Stimulated activated CD8-positive, alpha-beta memory T cell treated with anti-CD3 and anti-CD28 coated beads, Interleukin-15, amount 100 ng/mL, for 24 hours (primary cell): ENCODE data around the gene GRIP1.

Source experiments
- DNase-seq: peaks from one replicate; pipeline ENCODE4 v3.0.0-alpha.2; 2020; ENCODE audit warnings: low read depth

The GRIP1 gene, protein sequence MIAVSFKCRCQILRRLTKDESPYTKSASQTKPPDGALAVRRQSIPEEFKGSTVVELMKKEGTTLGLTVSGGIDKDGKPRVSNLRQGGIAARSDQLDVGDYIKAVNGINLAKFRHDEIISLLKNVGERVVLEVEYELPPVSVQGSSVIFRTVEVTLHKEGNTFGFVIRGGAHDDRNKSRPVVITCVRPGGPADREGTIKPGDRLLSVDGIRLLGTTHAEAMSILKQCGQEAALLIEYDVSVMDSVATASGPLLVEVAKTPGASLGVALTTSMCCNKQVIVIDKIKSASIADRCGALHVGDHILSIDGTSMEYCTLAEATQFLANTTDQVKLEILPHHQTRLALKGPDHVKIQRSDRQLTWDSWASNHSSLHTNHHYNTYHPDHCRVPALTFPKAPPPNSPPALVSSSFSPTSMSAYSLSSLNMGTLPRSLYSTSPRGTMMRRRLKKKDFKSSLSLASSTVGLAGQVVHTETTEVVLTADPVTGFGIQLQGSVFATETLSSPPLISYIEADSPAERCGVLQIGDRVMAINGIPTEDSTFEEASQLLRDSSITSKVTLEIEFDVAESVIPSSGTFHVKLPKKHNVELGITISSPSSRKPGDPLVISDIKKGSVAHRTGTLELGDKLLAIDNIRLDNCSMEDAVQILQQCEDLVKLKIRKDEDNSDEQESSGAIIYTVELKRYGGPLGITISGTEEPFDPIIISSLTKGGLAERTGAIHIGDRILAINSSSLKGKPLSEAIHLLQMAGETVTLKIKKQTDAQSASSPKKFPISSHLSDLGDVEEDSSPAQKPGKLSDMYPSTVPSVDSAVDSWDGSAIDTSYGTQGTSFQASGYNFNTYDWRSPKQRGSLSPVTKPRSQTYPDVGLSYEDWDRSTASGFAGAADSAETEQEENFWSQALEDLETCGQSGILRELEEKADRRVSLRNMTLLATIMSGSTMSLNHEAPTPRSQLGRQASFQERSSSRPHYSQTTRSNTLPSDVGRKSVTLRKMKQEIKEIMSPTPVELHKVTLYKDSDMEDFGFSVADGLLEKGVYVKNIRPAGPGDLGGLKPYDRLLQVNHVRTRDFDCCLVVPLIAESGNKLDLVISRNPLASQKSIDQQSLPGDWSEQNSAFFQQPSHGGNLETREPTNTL

DNA sequence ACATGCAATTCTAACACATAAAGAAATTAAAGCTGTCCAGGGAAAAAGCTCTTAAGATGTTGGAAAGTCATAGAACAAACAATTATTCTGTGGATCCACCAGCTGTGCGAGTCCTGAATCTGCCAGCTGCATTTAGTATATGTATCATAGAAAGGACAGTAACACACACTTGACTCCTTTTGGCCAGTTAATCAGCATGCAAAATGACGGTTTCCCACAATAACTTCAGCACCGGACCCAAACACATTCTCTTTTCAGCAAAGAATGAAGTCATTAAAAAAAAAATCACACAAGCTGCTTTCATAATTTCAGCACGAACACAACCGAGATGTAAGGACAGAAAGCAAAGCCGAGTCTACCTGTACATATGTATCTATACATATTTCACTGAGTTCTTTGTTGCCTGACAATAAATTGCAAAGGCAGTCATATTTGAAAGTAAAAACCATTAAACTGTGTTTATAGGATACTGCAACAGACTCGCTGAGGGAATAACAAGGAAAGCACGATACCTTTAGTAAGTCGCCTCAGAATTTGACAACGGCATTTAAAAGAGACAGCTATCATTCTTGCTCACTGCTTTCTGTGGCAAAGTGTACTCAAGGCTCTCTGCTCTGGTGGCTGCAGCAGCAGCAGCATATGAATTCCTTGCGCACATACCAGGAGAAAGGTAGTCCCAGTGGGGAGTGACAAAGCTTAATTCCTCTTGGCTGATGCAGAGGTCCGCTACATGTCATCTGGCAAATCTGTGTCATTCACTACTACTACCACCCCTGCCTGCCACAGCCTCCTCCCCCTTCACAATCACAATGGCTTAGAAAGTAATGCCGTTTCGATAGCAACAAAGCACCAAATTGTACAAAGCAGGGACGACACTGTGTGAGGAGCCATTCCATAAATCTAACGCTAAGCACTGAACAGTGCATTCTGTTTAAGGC is at the start of gene GRIP1:
GRIP1 (minus strand) TSS at position 739 of the 938 bp plus-strand sequence; CDS start at position 567, 172 bp downstream.
- no peak for DNase-seq

DNA sequence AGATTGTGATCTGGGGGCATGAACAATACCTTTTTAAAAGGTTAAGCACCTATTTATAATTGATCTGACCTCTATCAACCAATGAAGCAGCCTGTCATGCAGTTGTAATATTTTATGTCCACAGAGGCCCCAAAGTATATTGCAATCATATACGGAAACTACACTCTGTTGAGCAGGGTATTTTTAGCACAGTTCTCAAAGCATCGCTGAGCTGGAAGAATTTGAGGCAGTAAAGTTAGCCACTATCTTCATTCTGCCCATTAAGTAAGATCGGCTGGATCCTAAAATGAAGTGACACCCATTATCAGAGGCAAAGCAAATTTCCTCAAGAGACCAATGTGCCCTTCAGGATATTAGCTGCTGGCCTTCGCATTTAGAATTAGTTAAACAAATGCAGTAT is 47.7 kb upstream of the GRIP1 start:
- no peak for DNase-seq

DNA sequence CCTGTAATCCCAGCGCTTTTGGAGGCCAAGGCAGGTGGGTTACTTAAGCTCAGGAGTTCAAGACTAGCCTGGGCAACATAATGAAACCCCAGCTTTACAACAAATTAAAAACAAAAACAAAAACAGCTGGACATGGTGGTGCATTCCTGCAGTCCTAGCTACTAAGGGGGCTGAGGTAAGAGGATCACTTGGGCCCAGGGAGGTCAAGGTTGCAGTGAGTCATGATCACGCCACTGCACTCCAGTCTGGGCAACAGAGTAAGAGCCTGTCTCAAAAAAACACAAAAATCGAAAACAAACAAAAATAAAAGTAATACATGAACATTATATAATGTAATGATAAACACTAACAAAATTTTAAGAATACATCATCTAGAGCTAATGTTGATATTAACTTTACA is 46.2 kb upstream of the GRIP1 start:
- no peak for DNase-seq

DNA sequence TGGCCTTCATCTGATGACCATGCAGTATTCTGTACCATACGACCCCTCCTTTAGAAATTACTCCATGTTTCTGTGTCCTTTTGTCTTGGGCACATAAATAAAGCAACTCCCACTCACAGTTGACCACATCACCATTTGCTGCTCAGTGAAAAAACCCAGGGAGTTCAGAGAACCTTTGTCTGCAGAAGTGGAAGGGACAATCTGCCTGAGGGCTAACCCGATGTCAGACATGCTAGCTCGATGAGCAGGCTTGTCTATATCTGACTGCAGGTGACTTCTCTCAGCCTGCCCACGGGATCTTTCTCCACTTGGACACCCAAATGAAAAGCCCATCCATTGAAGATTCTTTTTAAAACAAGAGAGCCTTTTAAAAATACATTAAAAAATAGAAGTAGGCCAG is 45.7 kb upstream of the GRIP1 start:
- no peak for DNase-seq

DNA sequence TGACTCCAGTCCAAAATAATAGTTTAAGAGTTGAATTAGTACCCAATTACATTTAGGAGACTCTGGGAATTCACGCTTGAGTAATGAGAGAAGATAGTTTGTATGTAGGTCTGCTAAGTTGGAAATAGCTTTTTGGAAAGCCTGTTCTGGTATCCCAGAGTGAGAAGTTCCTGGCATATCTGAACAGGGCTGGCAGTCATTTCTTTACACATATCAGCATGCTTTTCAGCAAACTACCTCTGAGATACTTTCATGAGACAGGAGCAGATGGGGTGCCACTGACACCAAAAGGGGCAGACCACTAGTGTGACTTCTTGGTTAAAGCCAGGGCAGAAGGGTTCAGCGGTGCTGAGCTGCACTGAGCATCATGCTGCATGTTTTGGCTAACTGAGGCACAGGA is 45.1 kb upstream of the GRIP1 start:
- no peak for DNase-seq

DNA sequence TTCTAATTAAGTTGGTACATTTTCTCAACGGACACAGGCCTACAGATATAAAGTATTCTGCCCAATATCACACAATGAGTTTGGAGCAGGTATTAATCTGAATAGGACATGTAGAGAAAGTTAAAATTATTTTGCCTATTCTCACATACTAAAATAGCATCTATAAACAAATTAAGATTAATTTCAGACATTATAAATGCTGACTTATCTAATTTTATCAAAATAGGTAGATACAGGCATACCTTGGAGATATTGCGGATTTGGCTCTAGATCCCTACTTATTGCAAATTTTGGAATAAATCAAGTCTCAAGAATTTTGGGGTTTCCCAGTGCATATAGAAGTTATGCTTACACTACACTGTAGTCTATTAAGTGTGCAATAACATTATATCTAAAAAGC is 41.0 kb upstream of the GRIP1 start:
- no peak for DNase-seq

DNA sequence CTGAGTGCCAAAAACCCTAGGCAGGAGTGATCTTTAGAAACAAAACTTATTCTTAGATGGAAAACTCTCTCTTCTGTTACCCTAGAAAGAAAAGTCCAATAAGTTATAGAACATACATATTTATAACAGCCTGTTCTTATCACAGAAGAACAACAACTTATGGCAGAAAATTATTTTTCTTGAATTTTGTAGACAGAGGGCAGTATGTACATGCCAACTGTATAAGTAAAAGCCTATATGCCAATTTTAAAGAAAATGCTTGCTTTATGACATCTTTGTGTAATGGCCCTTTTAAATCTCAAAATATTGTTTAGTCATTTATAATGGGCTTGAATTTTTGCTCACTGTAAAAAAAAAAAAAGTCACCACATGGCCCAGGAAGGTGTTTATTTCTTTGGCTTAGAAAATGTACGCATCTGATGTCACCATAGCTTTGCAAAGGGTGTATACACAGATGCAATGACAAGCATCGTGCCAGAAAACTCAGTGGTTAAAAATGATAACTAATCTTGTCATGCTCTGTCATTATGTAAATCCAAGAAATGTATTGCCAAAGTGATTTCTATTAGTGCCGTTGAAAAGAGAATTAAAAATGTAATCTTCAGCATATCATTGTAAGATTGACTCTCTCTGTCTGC is 38.3 kb upstream of the GRIP1 start:
- DNase-seq, result no peak

DNA sequence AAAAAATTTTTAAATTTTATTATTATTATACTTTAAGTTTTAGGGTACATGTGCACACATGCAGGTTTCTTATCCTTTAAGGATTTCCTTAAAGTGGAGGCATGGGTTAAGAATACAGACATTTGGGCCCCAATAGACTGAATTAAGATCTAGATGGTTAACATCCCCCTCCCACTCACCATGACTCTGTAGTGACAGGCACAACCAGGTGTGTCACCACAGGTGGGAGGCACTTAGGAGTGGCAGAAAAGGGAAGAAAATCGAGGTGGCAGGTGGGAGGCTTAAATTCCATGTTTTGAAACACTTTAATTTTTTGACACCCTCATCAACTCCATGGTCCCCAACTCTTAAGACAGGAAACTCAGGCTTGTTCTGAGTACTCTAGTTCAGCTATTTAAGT is 37.6 kb upstream of the GRIP1 start:
- DNase-seq, result no peak

DNA sequence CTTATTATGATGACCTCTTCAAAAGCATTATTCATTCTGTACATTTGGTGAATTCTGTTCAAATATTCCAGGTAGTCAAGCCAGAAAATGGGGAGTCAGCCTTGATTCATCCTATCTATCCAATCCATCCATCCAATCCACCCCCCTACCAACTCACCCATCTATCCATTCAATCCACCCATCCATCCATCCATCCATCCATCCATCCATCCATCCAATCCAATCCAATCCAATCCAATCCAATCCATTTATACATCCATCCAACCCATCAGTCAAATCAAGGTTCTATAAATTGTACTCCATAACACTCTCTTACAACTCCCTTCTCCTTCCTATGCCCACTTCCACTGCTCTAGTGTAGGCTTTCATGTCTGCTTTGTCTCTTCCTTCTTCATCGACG is 35.8 kb upstream of the GRIP1 start:
- DNase-seq, result no peak

DNA sequence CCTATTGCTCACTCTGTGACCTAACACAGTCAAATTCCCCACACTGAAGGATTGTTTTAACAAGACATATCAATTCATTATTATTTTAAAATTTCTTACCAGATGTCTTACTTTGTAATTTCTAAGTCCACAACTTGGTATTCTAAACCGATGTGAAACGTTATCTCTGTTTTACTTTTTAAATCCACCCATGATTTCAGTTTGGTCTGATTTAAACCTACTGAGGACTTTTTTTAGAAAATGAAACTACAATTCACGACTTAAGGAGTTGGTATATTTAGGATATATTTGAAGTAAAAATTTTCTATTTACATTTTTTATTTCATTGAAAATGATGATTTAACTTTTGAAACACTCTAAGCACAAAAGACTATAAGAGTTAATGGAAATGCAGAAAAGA is 35.1 kb upstream of the GRIP1 start:
- no peak for DNase-seq

DNA sequence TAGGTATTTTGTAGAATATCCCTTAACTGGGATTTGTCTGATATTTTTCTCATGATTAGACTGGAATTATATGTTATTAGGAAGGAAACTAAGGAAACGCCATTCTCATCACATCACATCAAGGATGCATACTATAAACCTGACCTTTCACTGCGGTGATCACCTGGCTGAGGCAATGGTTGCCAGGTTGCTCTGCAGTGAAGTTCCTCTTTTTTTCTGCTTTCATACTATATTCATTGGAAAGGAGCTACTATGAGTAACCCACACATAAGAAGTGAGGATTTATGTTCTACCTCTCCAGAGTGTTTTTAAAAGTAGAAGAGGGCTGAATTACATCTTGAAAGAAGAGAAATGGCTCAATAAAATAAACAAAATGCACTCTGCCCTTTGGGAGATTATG is 31.0 kb upstream of the GRIP1 start:
- no peak for DNase-seq

DNA sequence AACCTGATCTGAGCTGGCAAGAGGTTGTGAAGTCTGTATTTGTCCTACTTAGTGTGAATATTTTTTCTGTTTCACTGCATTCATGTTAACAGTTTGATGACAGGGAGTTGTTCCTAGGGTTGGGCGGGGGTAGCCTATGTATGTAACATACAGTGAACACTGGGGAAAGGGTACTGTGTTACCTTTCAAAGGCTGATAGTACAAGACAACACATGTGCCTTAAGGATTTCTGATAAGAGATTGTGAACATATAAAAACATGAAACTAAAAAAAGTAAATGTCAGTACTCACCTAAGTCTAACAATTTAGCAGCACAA is 30.5 kb upstream of the GRIP1 start:
- DNase-seq, result no peak

DNA sequence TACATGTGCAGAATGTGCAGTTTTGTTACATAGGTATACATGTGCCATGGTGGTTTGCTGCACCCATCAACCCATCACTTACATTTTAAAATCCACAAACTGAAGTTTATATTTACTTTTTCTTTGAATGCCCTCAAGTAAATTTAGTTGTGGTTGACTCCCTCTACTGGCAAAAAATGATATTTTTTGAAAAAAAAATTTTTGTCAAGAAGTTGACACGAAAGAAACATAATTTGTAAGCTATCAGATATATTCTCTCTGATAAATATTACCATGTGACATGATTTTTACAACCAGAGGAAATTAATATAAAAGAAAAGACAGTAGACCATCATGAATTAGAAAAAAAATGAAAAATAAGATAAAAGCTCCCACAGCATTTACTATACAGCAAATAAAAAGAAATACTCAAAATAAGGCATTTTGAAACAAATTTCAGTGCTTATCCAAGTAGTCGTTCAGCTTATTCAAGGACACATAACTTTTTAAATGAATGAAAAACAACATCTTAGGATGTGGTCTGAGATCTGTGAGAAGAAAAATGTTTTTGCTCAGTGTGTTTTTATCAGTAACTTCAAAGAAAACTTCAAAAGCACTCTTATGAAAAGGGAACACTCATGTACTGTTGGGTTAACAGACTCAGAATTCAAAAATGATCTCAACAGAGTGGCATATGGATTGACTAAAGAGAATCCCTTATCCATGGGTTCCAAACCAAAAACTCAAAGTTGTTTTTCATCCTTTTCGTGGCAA is 30.0 kb upstream of the GRIP1 start:
- no peak for DNase-seq

DNA sequence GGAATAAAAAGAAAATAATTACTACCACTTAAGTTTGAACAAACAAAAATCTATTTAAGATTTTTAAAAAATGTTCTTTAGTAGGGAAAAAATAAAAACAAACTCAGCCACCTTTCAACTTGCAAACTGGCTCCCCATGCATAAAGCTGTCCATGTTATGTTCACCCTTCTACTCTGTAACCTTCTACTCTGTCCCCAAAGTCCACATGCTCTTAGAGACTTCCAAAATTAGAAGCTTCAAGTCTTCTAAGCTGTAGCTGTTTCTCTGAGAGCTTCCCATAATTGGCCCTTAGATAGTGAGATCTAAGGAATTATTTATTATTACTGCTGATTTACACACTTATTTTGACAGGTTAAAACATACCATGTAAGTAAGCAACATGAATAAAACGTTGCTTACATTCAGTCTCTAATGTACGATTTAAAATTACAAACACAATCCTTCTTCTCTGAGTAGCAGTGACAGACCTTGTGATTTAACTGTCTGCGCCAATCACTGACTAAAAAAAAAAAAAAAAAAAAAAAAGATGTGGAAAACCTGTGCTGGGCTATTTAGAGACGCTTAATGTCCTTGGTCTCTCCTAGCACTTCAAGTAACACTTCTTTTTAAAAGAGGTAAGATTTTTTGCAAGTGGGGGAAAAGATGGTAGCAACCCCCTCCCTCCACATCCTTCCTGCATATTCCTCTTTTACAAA is 28.3 kb upstream of the GRIP1 start:
- DNase-seq, result no peak

DNA sequence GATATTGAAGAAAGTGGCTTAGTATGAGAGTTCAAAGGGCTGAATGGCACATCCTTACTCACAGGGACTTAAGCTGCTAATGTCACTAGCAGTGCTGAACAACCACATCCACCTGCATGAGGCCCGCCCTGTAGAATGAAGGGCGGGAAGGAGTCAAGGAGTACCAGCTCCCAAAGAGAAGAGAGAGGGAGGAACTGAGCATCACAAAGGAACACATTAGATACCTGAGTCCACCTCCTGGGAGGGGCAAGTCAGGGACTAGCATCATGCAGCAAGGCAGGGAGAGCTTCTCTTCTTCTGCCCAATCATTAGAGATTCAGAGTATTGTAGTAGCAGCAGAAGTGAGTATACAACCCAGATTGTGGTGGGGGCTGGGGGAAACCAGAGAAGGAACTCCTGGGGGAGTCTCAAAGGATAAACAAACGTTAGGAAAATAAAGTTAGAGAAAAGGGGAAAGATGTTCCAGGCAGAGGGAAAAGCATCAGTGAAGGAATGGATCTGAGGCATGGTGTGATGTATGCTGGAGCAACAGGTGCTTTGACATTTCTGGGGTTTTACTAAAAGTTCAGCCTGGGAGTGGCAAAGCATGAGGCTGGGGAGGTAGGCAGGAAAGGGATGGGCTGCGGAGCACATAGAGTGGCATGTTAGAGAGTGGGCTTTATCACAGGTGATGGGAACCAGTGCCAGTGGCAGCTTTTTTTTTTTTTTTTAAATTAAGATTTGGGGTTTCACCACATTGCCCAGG is 21.0 kb upstream of the GRIP1 start:
- DNase-seq, result no peak

DNA sequence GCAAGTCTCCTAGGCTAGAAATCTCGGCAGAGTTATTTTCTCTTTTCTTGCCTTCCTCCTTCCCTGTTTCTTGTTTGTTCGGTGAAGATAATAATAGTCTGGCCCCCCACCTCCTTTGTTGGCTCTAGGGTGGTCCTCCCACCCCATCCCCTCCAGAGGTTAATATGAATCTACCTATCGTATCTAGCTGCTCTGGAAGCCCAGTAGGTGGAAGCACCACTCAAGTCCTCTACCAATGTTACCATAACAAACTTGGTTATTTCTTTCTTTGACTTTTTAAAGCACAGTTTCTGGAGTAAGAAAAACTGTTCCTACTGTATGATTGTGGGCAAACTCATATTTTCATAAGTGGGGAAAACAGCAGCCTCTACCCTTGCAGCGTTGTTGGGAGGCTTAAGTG is 19.7 kb upstream of the GRIP1 start:
- no peak for DNase-seq

DNA sequence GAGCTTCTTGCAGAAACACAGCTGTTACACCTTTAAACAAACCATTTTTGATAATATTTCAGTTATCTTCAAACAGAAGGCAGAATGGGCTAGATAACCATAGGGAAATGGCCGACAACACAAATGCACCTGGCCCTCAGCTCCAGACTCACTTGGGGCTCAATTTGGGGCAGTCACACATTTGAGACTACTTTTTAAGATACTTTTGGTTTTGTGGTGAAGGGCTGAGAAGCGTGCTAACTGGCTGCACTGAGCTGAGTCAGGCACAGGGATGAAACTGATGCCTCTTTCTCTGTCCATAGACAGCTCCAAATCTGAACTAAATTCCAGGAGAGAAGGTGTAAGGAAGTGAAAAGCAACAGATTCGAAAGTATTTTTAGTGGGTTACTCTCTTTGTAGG is 18.5 kb upstream of the GRIP1 start:
- DNase-seq, result no peak

DNA sequence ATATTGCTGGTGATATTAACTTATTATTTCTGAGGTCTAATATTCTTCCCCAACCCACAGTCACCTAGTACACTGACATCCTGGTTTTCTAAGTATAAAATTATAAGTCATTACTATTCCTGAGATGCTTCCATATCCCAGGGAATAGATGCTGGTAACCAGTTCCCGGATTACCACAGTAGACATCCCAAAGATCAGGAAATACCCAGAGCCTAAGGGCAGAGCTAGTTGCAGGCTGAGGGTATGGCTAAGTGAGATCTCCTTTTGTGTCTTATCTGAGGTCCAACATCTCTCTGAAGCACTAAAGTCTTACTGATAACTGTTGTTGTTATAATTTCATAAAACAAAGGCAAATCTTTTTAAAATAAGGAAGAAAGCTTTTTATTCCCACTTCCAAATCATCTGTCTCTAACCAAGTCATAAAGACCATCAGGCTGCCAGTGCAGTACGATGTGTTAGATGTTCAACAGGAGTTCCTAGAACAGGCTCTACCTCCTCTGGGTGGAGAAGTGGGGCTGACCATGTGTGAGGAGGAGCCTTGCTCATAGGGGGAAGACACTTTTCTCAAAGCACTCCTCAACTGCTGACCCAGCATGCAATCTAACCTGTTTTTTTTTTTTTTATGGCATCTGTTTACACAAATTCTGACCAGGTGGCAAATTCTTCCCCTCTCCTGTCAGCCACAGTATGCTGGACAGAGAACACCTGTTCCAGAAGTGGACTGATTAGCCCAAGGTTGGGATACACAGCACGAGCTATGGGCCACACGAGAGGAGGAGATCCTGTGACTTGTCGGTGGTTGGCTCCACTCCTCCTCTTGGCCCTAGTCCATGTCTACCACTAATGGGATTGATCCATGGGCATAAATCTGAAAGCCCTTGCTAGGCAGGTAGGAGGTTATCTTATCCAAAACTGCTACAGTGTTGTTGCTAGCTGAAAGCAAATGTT is 16.1 kb upstream of the GRIP1 start:
- no peak for DNase-seq
